GM18511 (cell line): ENCODE data around the gene IL17RE.
A peak's percentile ranks its signal among the peaks of the same experiment; 100 is the strongest.
"Not testable (repeated sequence)": the region's sequence is repeated elsewhere in the genome, so short reads cannot be mapped to it uniquely, and the experiment has no call there.

Experiments
- ATAC-seq: cut with Tn5 transposase; IDR thresholded peaks from one replicate; pipeline ENCODE4 v1.9.1; 2021; ENCODE audit warnings: mild to moderate bottlenecking, moderate library complexity; ENCODE audit not compliant: unreplicated experiment

IL17RE gene

GRCh38 chr3:9878700-9879099 lies 23.9 kb upstream of the IL17RE start:
- ATAC-seq, result no peak

GRCh38 chr3:9879830-9880549 lies 22.7 kb upstream of the IL17RE start, which contains the start of gene CIDEC:
TSS of gene CIDEC (minus strand) at chr3:9880253. CDS start at chr3:9878486, 1,767 bp downstream.
- ATAC-seq, result no peak

GRCh38 chr3:9881441-9881840 lies 21.2 kb upstream of the IL17RE start:
- ATAC-seq, result no peak

- no peak for ATAC-seq
Measured at GRCh38 chr3:9883706-9884554, 18.7 kb upstream of the IL17RE start.

DNA sequence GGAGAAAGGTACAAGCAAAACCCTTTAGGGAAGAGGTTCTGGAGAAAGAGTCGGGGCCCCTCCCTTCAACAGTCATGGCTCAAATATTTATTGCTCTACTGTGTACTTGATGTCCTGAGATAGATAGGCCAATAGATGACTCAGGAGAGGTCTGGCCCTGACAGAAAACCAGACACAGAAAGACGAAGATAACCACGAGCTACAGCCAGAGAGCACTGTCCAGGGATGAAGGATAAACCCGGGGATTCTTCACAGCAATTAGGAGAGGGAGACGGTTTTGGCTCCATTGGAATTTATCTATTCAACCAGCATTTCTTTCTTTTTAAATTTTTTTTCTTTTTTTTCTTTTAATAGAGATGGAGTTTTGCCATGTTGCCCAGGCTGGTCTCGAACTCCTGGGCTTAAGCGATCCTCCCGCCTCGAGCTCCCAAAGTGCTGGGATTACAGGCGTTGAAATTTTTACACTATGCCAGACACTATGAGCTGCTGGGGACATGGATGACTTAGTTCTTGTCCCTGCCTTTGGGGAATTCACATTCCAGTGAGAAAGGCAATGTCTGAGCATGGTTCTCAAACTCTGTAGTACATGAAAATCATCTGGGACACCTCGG lies 18.0 kb upstream of the IL17RE start:
- ATAC-seq, result no peak

- ATAC-seq, result no peak
Measured at GRCh38 chr3:9886328-9886727, 16.3 kb upstream of the IL17RE start.

GRCh38 chr3:9887480-9887879 lies 15.2 kb upstream of the IL17RE start:
- no peak for ATAC-seq

DNA sequence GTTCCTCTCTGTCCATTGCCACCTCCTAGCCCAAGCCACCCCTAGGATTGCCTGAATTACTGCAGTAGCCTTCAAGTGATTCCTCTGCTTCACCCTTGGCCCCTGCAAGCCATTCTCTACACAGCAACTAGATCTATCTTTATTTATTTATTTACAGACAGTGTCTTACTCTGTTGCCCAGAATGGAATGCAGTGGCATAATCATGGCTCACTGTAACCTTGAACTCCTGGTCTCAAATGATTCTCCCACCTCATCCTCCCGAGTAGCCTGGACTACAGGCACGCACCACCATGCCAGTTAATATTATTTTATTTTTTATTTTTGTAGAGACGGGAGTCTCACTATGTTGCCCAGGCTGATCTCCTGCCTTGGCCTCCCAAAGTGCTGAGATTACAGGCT lies 14.1 kb upstream of the IL17RE start:
- no peak for ATAC-seq

GRCh38 chr3:9889405-9889804 lies 13.2 kb upstream of the IL17RE start:
- no peak for ATAC-seq

DNA sequence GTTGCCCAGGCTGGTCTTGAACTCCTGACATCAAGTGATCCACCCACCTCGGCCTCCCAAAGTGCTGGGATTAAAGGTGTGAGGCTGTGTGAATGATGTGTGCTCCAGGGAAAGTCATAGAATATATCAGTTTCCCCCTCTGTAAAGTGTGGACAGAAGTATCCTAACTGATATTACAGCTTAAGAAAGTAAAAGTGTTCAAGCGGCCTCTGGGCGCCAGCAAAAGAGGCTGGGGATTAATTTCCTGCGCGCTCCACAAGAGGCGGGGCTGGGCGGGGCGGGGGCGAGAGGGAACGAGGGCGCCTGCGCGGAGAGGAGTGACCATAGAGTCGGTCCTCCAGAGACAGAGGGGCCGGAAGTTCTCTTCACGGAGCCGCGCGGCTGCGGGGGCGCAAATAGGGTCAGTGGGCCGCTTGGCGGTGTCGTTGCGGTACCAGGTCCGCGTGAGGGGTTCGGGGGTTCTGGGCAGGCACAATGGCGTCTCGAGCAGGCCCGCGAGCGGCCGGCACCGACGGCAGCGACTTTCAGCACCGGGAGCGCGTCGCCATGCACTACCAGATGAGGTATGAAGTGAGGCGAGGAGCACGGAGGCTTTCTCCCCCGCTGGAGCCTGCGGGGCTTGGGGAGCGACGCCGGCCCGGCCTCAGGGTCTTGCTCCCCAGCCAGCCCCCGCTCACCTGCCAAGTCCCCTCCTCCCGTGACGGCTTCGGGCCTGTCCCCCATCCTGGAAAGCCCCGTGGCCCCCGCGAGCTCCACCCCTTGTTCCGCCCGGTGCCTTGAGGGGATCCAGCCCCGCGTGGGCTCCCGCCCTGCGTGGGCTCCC lies 12.2 kb upstream of the IL17RE start, which contains the start of gene JAGN1:
Gene JAGN1, plus strand, starts transcription at position 362 of the 823 bp plus-strand sequence. Its CDS starts 113 bp downstream, at position 475.
- peak; percentile 87 for ATAC-seq

GRCh38 chr3:9891072-9891622 lies 11.5 kb upstream of the IL17RE start:
- ATAC-seq, result no peak

DNA sequence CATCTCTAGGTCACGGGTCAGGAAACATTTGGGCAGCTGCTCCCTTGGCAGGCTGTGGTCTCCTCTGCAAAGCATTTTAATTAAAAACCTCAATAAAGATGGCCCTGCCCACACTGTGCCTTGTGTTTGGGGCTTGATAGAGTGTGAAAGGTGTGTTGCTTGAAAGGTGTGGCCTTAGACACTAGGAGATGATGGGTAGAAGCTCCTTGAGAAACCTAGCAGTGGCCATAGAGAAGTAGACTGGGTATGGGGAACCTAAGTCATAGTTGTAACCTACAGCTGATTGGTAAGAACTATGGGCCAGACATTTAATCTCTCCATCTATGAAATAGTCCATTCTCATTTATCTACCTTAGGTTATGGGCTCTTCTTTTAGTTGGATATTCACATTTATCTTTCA lies 8.9 kb upstream of the IL17RE start:
- no peak for ATAC-seq

GRCh38 chr3:9895715-9896114 lies 6.9 kb upstream of the IL17RE start:
- ATAC-seq, result not testable (repeated sequence)

GRCh38 chr3:9896755-9897407 lies 5.8 kb upstream of the IL17RE start:
- ATAC-seq, result not testable (repeated sequence)

- ATAC-seq, result peak; percentile 74
Measured at GRCh38 chr3:9897408-9898372, 5.0 kb upstream of the IL17RE start.

DNA sequence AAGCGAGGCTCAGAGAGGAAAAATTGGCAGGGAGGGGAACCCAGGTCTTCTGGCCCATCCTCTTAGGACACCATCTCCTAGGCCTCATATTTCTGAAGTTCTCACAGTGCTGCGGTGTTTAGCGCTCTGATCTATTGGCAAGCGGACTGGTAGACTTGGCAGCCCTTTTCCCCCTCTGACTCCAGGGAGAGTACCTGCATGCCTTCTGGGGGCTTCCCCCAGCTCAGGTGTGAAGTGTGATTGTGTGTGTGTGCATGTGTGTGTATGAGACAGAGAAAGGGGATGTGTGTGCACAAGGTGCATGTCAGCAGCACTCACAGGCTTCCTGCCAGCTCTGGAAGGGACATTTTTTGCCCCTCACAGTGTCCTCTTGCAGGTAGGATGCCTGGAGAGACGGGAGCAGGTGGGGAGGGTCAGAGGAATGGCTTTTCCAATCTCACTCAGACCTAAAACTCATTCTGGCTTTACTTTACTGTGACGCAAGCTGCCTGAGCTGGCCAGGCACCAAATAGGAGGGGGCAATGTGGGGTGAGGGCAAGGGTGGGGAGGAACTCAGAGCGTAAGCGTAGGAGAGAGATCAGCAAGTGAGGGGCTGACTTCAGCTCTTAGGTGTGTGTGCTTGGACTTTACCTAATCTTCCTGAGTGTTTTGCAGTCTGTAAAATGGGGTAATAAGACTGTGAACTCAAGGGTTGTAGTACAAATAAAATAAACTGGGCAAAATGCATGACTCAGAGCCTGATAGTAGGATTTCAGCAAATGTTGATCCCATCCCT lies 4.0 kb upstream of the IL17RE start:
- no peak for ATAC-seq

DNA sequence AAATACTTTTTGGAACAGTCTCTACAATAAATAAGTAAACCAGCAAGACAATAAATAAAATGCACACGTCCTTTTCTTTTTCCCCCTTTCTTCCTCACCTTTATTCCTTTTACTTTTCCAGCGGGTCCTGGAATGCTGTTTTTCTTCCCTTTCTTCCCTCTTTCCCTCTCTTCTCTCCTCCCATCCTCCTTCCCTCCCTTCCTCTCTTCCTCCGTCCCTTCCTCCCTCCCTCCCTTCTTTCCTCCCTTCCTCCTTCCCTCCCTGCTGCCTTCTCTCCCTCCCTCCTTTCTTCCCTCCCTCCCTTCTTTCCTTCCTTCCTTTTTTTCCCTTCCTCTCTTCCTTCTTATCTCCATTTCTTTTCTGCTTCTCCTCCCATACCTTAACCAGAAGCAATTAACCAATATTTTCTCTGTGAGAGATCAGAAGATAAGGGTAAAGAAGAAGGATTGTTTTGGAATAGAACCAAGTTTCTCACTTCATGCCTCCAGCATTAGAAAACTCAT lies 3.3 kb upstream of the IL17RE start:
- ATAC-seq, result no peak

- ATAC-seq, result not testable (repeated sequence)
Measured at GRCh38 chr3:9900965-9901415, 1.7 kb upstream of the IL17RE start.
